Fibroblast of lung (primary cell): ENCODE measurements around the gene SUN5. TPM values are rescaled to one million over a fixed set of nuclear protein-coding genes. Genes with fewer than 3 reads are reported as not detected.

Experiments
- DNase-seq, 2 donors: peaks; one replicate each; pipeline versions ENCODE4 v3.0.0 to v3.0.0-alpha.2; 2010; ENCODE audit warnings: low read depth in 2 of 2
- H2AFZ ChIP-seq: 2 replicates; pipeline ENCODE4 v1.5.1; 2012; ENCODE audit warnings: low read length, control low read depth, inconsistent platforms
- H3K27ac ChIP-seq: 2 replicates; pipeline ENCODE4 v1.5.1; 2011; ENCODE audit warnings: low read length, control low read depth; ENCODE audit not compliant: insufficient read depth
- H3K27me3 ChIP-seq: 2 replicates; pipeline ENCODE4 v1.5.1; 2011; ENCODE audit warnings: mild to moderate bottlenecking, low read length; ENCODE audit not compliant: control insufficient read depth, insufficient read depth
- H3K36me3 ChIP-seq: 2 replicates; pipeline ENCODE4 v1.5.1; 2011; ENCODE audit warnings: low read length; ENCODE audit not compliant: control insufficient read depth, insufficient read depth
- H3K4me1 ChIP-seq: 2 replicates; pipeline ENCODE4 v1.5.1; 2011; ENCODE audit warnings: low read length; ENCODE audit not compliant: control insufficient read depth, insufficient read depth; ENCODE audit errors: extremely low read depth
- H3K4me2 ChIP-seq: 2 replicates; pipeline ENCODE4 v1.5.1; 2011; ENCODE audit warnings: low read length, control low read depth; ENCODE audit not compliant: insufficient read depth; ENCODE audit errors: extremely low read depth
- H3K4me3 ChIP-seq, 4 experiments: fragments of 200-600 bp in 1 of 4; sonication (generic) in 1 of 4; replicated peaks in 1 of 4; 2 replicates each; pipeline ENCODE4 v1.5.1; 2011 to 2016; ENCODE audit warnings: low read length in 4 of 4, low read depth in 3 of 4, mild to moderate bottlenecking in 3 of 4, control low read depth in 2 of 4, inconsistent platforms in 1 of 4, mixed read lengths in 1 of 4; ENCODE audit not compliant: insufficient read depth in 1 of 4; ENCODE audit errors: control extremely low read depth in 1 of 4
- H3K79me2 ChIP-seq: 2 replicates; pipeline ENCODE4 v1.5.1; 2012; ENCODE audit warnings: mild to moderate bottlenecking, low read length, inconsistent platforms; ENCODE audit not compliant: control insufficient read depth, insufficient read depth
- H3K9ac ChIP-seq: 2 replicates; pipeline ENCODE4 v1.5.1; 2011; ENCODE audit warnings: mild to moderate bottlenecking, low read length, control low read depth; ENCODE audit not compliant: insufficient read depth
- H3K9me3 ChIP-seq: 2 replicates; pipeline ENCODE4 v1.5.1; 2012; ENCODE audit warnings: low read depth, low read length; ENCODE audit not compliant: control insufficient read depth, insufficient read depth
- H4K20me1 ChIP-seq: 2 replicates; pipeline ENCODE4 v1.5.1; 2011; ENCODE audit warnings: low read length; ENCODE audit not compliant: control insufficient read depth, insufficient read depth; ENCODE audit errors: extremely low read depth
- CTCF ChIP-seq, 2 donors: IDR thresholded peaks in 1 of 2; conservative IDR thresholded peaks in 1 of 2; 1 replicate in 1 of 2; 2 replicates in 1 of 2; pipeline ENCODE4 v1.5.1; 2011 to 2012; ENCODE audit warnings: low read length in 2 of 2, control low read depth in 1 of 2, inconsistent platforms in 1 of 2, low read depth in 1 of 2, mild to moderate bottlenecking in 1 of 2
- EZH2 ChIP-seq: IDR thresholded peaks from 2 replicates; pipeline ENCODE4 v1.5.1; 2012; ENCODE audit warnings: low read length, control low read depth, mild to moderate bottlenecking; ENCODE audit errors: missing control alignments
- polyA plus RNA-seq, 2 donors: library from polyadenylated mRNA; depleted of rRNA in 1 of 2; stranded (reverse) in 1 of 2; unstranded in 1 of 2; fragments of >200 nt; gene quantifications; 2 replicates each; pipeline ENCODE4 v1.2.1, GENCODE V29; 2011 to 2012; ENCODE audit warnings: missing spikeins in 1 of 2
- total RNA-seq: library from RNA; depleted of rRNA; stranded (reverse); fragments of >200 nt; gene quantifications from 2 replicates; pipeline ENCODE4 v1.2.1, GENCODE V29; 2014

Gene SUN5
- total and polyA plus RNA-seq, 2 donors (not counting 1 experiment from before 2014, with no cell fraction given) = not detected

- H3K9ac ChIP-seq = no peak overlapping the region
- no peak overlapping the region for H2AFZ ChIP-seq
- H3K4me2 ChIP-seq = no peak overlapping the region
- DNase-seq = no peak
- no peaks in the 10 kb centered on the region for H3K4me1 ChIP-seq
- no peaks in the 10 kb centered on the region for H3K27me3 ChIP-seq
- no peak overlapping the region for H3K4me3 ChIP-seq
- no peaks in the 10 kb centered on the region for H4K20me1 ChIP-seq
- no peak for TF ChIP-seq CTCF (conservative IDR thresholded peaks at IDR 0.05 in 1 of 2, IDR thresholded peaks at IDR 0.05 in 1 of 2; ENCODE audit: low read depth in 1 of 2, low read length in 2 of 2)
- TF ChIP-seq EZH2 = no peak
- H3K9me3 ChIP-seq = no peaks in the 10 kb centered on the region
- H3K27ac ChIP-seq = no peak overlapping the region
- no peaks in the 10 kb centered on the region for H3K79me2 ChIP-seq
- H3K36me3 ChIP-seq = no peaks in the 10 kb centered on the region
Measured at GRCh38 chr20:32991383-32991782, 12.8 kb downstream of the SUN5 start.

GRCh38 chr20:32990426-32990825 is 13.8 kb downstream of the SUN5 start:
- Histone ChIP-seq H3K4me1 (no peaks in the 10 kb centered on the region), H3K4me2 (no peak overlapping the region), H3K79me2 (no peaks in the 10 kb centered on the region), H4K20me1 (no peaks in the 10 kb centered on the region), H3K4me3 (no peak overlapping the region), H3K9ac (no peak overlapping the region), H3K9me3 (no peaks in the 10 kb centered on the region), H3K27me3 (no peaks in the 10 kb centered on the region), H3K36me3 (no peaks in the 10 kb centered on the region), H2AFZ (no peak overlapping the region), H3K27ac (no peak overlapping the region)
- TF ChIP-seq CTCF (conservative IDR thresholded peaks at IDR 0.05 in 1 of 2, IDR thresholded peaks at IDR 0.05 in 1 of 2; ENCODE audit: low read depth in 1 of 2, low read length in 2 of 2) (no peak), EZH2 (no peak)
- DNase-seq = no peak

- H3K27ac ChIP-seq = no peak overlapping the region
- no peaks in the 10 kb centered on the region for H3K9me3 ChIP-seq
- no peaks in the 10 kb centered on the region for H3K79me2 ChIP-seq
- H2AFZ ChIP-seq = no peak overlapping the region
- no peak for TF ChIP-seq EZH2
- no peak for TF ChIP-seq CTCF (conservative IDR thresholded peaks at IDR 0.05 in 1 of 2, IDR thresholded peaks at IDR 0.05 in 1 of 2; ENCODE audit: low read depth in 1 of 2, low read length in 2 of 2)
- H3K27me3 ChIP-seq = no peaks in the 10 kb centered on the region
- H3K4me1 ChIP-seq = no peaks in the 10 kb centered on the region
- DNase-seq = no peak
- H3K4me3 ChIP-seq = no peak overlapping the region
- no peaks in the 10 kb centered on the region for H4K20me1 ChIP-seq
- H3K36me3 ChIP-seq = no peaks in the 10 kb centered on the region
- H3K9ac ChIP-seq = no peak overlapping the region
- H3K4me2 ChIP-seq = no peak overlapping the region
Measured at GRCh38 chr20:32989507-32990283, 14.5 kb downstream of the SUN5 start.
